OCI-LY7 (cell line): ENCODE measurements around the gene GRIN2C. TPM values are rescaled to one million over a fixed set of nuclear protein-coding genes. Genes with fewer than 3 reads are reported as not detected.

Experiments used
- BruUV-seq: library from RNA; stranded (reverse); fragments of 400-500 nt; replicated peaks from 2 replicates; lab custom pipeline; 2021; lab: Mats Ljungman, UMichigan
- CTCF ChIA-PET: fragments of 300-600 bp; sonication (Branson Sonifier 250); formaldehyde crosslinking; loops from one replicate; lab custom pipeline; 2022; ENCODE audit warnings: antibody characterized with exemption; ENCODE audit not compliant: unreplicated experiment; lab: Charles Lee
- POLR2A ChIA-PET: fragments of 300-600 bp; sonication (Branson Sonifier 250); formaldehyde crosslinking; loops from one replicate; lab custom pipeline; 2022; ENCODE audit warnings: antibody characterized with exemption; lab: Charles Lee
- DNase-seq: peaks from one replicate; pipeline ENCODE4 v3.0.0-alpha.2; 2015; ENCODE audit warnings: low spot score
- H2AFZ ChIP-seq: fragments of 200-600 bp; sonication (generic), shearing (Covaris generic); 2 replicates; pipeline ENCODE4 v1.6.1; 2014; ENCODE audit warnings: mild to moderate bottlenecking, antibody characterized with exemption, low read length, moderate library complexity
- H3K27ac ChIP-seq: fragments of 200-600 bp; sonication (generic); 2 replicates; pipeline ENCODE4 v1.5.1; 2014; ENCODE audit warnings: mixed run types, low read depth, mild to moderate bottlenecking, moderate library complexity, low read length, inconsistent platforms; ENCODE audit not compliant: poor library complexity, severe bottlenecking
- H3K36me3 ChIP-seq: fragments of 200-600 bp; sonication (generic); 2 replicates; pipeline ENCODE4 v1.6.1; 2014; ENCODE audit warnings: mild to moderate bottlenecking, antibody characterized with exemption, low read length, moderate library complexity, mixed read lengths; ENCODE audit not compliant: insufficient read depth
- H3K4me1 ChIP-seq: fragments of 200-600 bp; sonication (generic); 2 replicates; pipeline ENCODE4 v1.5.1; 2014; ENCODE audit warnings: mild to moderate bottlenecking, low read length; ENCODE audit not compliant: insufficient read depth, poor library complexity, severe bottlenecking
- H3K4me2 ChIP-seq: fragments of 200-600 bp; sonication (generic); 2 replicates; pipeline ENCODE4 v1.6.1; 2014; ENCODE audit warnings: mild to moderate bottlenecking, low read length
- H3K4me3 ChIP-seq: fragments of 200-600 bp; sonication (generic); 2 replicates; pipeline ENCODE4 v1.5.1; 2014; ENCODE audit warnings: mild to moderate bottlenecking, low read depth, low read length; ENCODE audit not compliant: poor library complexity, severe bottlenecking
- H3K79me2 ChIP-seq: fragments of 200-600 bp; sonication (generic); 2 replicates; pipeline ENCODE4 v1.6.1; 2016; ENCODE audit warnings: low read depth, mild to moderate bottlenecking, low read length, moderate library complexity, mixed read lengths; ENCODE audit not compliant: insufficient read depth
- H3K9me2 ChIP-seq: fragments of 200-600 bp; sonication (generic); 2 replicates; pipeline ENCODE4 v1.6.1; 2016; ENCODE audit warnings: mild to moderate bottlenecking, low read length, mixed read lengths; ENCODE audit not compliant: insufficient read depth
- H3K9me3 ChIP-seq: fragments of 200-600 bp; sonication (generic); 2 replicates; pipeline ENCODE4 v1.6.1; 2014; ENCODE audit warnings: mild to moderate bottlenecking, mixed run types, low read length, mixed read lengths
- H4K20me1 ChIP-seq: fragments of 200-600 bp; sonication (generic); 2 replicates; pipeline ENCODE4 v1.6.1; 2014; ENCODE audit warnings: mild to moderate bottlenecking, antibody characterized with exemption, low read length, moderate library complexity, mixed read lengths; ENCODE audit not compliant: insufficient read depth
- EZH2phosphoT487 ChIP-seq: fragments of 200-600 bp; sonication (generic); IDR thresholded peaks from 2 replicates; pipeline ENCODE4 v1.6.1; 2018; ENCODE audit warnings: low read depth, borderline replicate concordance, mild to moderate bottlenecking, mixed run types, antibody characterized with exemption, low read length, moderate library complexity, mixed read lengths
- intact Hi-C: fragments of 100-400 bp; cut with micrococcal nuclease; formaldehyde crosslinking; loops from one replicate; pipeline ENCODE4 v1.10.0; 2022; ENCODE audit not compliant: unreplicated experiment
- total RNA-seq, 2 experiments: library from RNA; depleted of rRNA in 1 of 2; stranded (reverse); fragments of >200 nt in 1 of 2; shearing (Covaris generic) in 1 of 2; gene quantifications; 2 replicates each; pipeline ENCODE4 v1.2.3, GENCODE V29; 2014 to 2022
- TF ChIP-seq, protein P1 (sequence below): fragments of 200-600 bp; sonication (generic); conservative IDR thresholded peaks from 2 replicates; pipeline ENCODE4 v1.5.1; 2014; ENCODE audit warnings: mild to moderate bottlenecking, antibody characterized with exemption, low read length, moderate library complexity, mixed read lengths

Gene GRIN2C
- total RNA-seq, 2 experiments from 2014 or later = 0.22 to 0.61 TPM

GRCh38 chr17:74862919-74863318 is 3.2 kb upstream of the GRIN2C start:
- DNase-seq = no peak
- Histone ChIP-seq H3K36me3 (no peaks in the 10 kb centered on the region), H3K4me3 (no peak overlapping the region), H3K27ac (no peak overlapping the region), H3K9me2 (no peaks in the 10 kb centered on the region), H3K9me3 (no peaks in the 10 kb centered on the region), H3K4me1 (peaks cover 19% of the 10 kb centered on the region), H2AFZ (no peak overlapping the region), H3K4me2 (no peak overlapping the region), H4K20me1 (no peaks in the 10 kb centered on the region), H3K79me2 (no peaks in the 10 kb centered on the region)
- TF ChIP-seq, protein P1, sequence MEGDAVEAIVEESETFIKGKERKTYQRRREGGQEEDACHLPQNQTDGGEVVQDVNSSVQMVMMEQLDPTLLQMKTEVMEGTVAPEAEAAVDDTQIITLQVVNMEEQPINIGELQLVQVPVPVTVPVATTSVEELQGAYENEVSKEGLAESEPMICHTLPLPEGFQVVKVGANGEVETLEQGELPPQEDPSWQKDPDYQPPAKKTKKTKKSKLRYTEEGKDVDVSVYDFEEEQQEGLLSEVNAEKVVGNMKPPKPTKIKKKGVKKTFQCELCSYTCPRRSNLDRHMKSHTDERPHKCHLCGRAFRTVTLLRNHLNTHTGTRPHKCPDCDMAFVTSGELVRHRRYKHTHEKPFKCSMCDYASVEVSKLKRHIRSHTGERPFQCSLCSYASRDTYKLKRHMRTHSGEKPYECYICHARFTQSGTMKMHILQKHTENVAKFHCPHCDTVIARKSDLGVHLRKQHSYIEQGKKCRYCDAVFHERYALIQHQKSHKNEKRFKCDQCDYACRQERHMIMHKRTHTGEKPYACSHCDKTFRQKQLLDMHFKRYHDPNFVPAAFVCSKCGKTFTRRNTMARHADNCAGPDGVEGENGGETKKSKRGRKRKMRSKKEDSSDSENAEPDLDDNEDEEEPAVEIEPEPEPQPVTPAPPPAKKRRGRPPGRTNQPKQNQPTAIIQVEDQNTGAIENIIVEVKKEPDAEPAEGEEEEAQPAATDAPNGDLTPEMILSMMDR = no peak
- TF ChIP-seq EZH2phosphoT487 = no peak
- ChIA-PET CTCF (interaction anchor here (0.9 to 5.5 kb wide), 5 partner anchors 10 to 90 kb away, joined by 3 to 38 read pairs (median 5); partner anchors contain the start of gene FDXR), POLR2A (interaction anchor here (0.9 to 1.4 kb wide), 3 partner anchors 10 to 71 kb away, joined by 3 to 6 read pairs (median 3); partner anchors contain the start of gene FDXR)
- intact Hi-C loops = loop anchor here (1.0 to 2.0 kb wide), 3 partner anchors 31 to 206 kb away; no protein-coding TSS in a partner anchor
- no TSS peak for BruUV-seq

DNA sequence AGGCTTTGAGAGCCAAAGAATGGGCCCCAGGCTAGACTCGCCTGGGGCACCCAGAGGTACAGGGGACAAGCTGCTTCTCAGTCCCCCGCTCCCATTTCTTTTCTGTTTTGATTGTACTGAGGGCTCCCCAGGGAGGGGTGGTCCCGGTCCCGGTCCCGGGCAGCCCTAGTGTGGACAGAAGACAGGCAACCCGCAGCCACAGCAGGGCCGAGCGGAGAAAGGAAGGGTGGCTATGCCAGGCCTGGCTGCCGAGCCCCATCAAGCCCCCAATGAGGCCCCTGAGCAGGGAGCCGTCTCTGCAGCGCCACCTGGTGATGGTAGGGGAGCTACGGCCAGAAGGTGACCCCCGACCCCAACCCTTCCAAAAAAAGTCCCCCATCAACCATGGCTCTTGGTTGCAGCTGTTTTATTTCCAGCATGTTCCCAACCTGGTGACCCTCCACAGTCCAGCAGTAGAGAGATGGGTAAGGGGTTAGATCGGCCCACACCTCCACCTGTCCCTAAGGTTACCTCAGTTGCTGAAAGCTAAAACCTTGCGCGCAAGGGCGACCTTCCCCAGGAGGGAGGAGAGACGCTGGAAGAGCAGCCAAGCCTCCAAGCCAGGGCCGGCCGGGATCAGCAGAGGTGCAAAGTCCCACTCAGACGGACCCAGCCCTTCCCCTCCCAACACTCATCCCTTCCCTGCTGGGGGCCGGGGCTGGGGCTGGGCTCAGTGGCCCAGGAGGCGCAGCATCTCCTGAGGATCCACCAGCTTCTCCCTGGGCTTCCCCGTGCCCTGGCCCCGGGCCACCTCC is 2.6 kb upstream of the GRIN2C start:
- Histone ChIP-seq H4K20me1 (no peaks in the 10 kb centered on the region), H3K4me1 (peaks cover 19% of the 10 kb centered on the region), H3K36me3 (no peaks in the 10 kb centered on the region), H3K27ac (no peak overlapping the region), H3K9me3 (no peaks in the 10 kb centered on the region), H2AFZ (no peak overlapping the region), H3K9me2 (no peaks in the 10 kb centered on the region), H3K4me2 (0 out of 2 replicates have a peak overlapping the region, but pooled peaks have one; percentile 14), H3K79me2 (no peaks in the 10 kb centered on the region), H3K4me3 (no peak overlapping the region)
- DNase-seq = peak; percentile 86
- POLR2A ChIA-PET = interaction anchor here (0.9 to 1.4 kb wide), 3 partner anchors 11 to 71 kb away, joined by 3 to 6 read pairs (median 5); partner anchors contain the start of gene FDXR
- no peak for TF ChIP-seq EZH2phosphoT487
- TF ChIP-seq, protein P1 = peak; percentile 97
- intact Hi-C loops = loop anchor here (1.0 to 2.0 kb wide), 3 partner anchors 30 to 206 kb away; no protein-coding TSS in a partner anchor
- BruUV-seq = no TSS peak
- CTCF ChIA-PET = interaction anchor here (0.9 to 5.5 kb wide), 5 partner anchors 11 to 89 kb away, joined by 3 to 38 read pairs (median 5); partner anchors contain the start of gene FDXR
